CD4-positive, alpha-beta memory T cell (primary cell): ENCODE measurements around the gene EPM2A. TPM values are rescaled to one million over a fixed set of nuclear protein-coding genes. Genes with fewer than 3 reads are reported as not detected.

Source experiments
- CTCF ChIA-PET: fragments of 350-600 bp; sonication (Branson Sonifier 250); formaldehyde crosslinking; loops from one replicate; lab custom pipeline; 2021; ENCODE audit warnings: inconsistent platforms; ENCODE audit not compliant: partially characterized antibody; lab: Charles Lee
- POLR2A ChIA-PET: fragments of 350-600 bp; sonication (Branson Sonifier 250); formaldehyde crosslinking; loops from one replicate; lab custom pipeline; 2021; ENCODE audit not compliant: partially characterized antibody; lab: Charles Lee
- DNase-seq, 5 donors: peaks; one replicate each; pipeline versions ENCODE4 v3.0.0 to v3.0.0-alpha.2; 2020 to 2022; ENCODE audit warnings: mixed read lengths in 1 of 5
- H3K27ac ChIP-seq: one replicate; pipeline ENCODE4 v1.7.0; 2013; ENCODE audit warnings: low read depth, low read length
- H3K27me3 ChIP-seq: 2 replicates; pipeline ENCODE4 v1.7.0; 2013; ENCODE audit warnings: mild to moderate bottlenecking, low read length, moderate library complexity; ENCODE audit not compliant: insufficient read depth
- H3K36me3 ChIP-seq: 2 replicates; pipeline ENCODE4 v1.7.0; 2013; ENCODE audit warnings: mild to moderate bottlenecking, low read length, moderate library complexity; ENCODE audit not compliant: insufficient read depth
- H3K4me1 ChIP-seq: 2 replicates; pipeline ENCODE4 v1.7.0; 2013; ENCODE audit warnings: mild to moderate bottlenecking, low read length, moderate library complexity; ENCODE audit not compliant: insufficient read depth
- H3K4me3 ChIP-seq, 2 donors: one replicate each; pipeline ENCODE4 v1.7.0; 2013; ENCODE audit warnings: low read length in 2 of 2, mild to moderate bottlenecking in 1 of 2
- H3K9me3 ChIP-seq, 2 donors: one replicate each; pipeline ENCODE4 v1.7.0; 2013; ENCODE audit warnings: low read length in 2 of 2, control low read depth in 1 of 2; ENCODE audit not compliant: control insufficient read depth in 1 of 2
- H3K27ac Mint-ChIP-seq, 7 donors: one replicate each; pipeline ENCODE4 v1.8.0; 2020 to 2021; ENCODE audit warnings: mixed read lengths in 7 of 7, mild to moderate bottlenecking in 6 of 7, inconsistent platforms in 3 of 7, moderate library complexity in 3 of 7
- H3K27me3 Mint-ChIP-seq, 2 donors: one replicate each; pipeline ENCODE4 v1.8.0; 2020 to 2021; ENCODE audit warnings: mixed read lengths in 2 of 2
- H3K36me3 Mint-ChIP-seq, 2 donors: one replicate each; pipeline ENCODE4 v1.8.0; 2020 to 2021; ENCODE audit warnings: mixed read lengths in 2 of 2, inconsistent platforms in 1 of 2, mild to moderate bottlenecking in 1 of 2
- H3K4me1 Mint-ChIP-seq, 4 donors: one replicate each; pipeline ENCODE4 v1.8.0; 2020 to 2021; ENCODE audit warnings: mixed read lengths in 4 of 4, mild to moderate bottlenecking in 1 of 4
- H3K4me3 Mint-ChIP-seq, 8 donors: one replicate each; pipeline ENCODE4 v1.8.0; 2020 to 2021; ENCODE audit warnings: mixed read lengths in 8 of 8, mild to moderate bottlenecking in 7 of 8, moderate library complexity in 6 of 8, inconsistent platforms in 3 of 8
- H3K9me3 Mint-ChIP-seq, 8 donors: one replicate each; pipeline ENCODE4 v1.8.0; 2020 to 2021; ENCODE audit warnings: mixed read lengths in 8 of 8, mild to moderate bottlenecking in 5 of 8, inconsistent platforms in 3 of 8, moderate library complexity in 1 of 8
- intact Hi-C: fragments of 100-400 bp; cut with micrococcal nuclease; formaldehyde crosslinking; loops from one replicate; pipeline ENCODE4 v1.15.1; 2023
- polyA plus RNA-seq, 2 donors: library from polyadenylated mRNA; unstranded; fragments of 300-500 nt; fragmentation: Illumina TruSeq; gene quantifications; one replicate each; pipeline ENCODE4 v1.2.3, GENCODE V29; 2021
- total RNA-seq, 2 experiments: library from RNA; stranded (reverse); gene quantifications; one replicate each; pipeline ENCODE4 v1.2.3, GENCODE V29; 2021

The EPM2A gene
- 10 to 100 TPM; 14.7 to 15.1 TPM for total RNA-seq
- polyA plus RNA-seq, result 1 to 10 TPM; 2.6 to 3.8 TPM

- intact Hi-C loops, result loop anchor here (1.0 to 10.0 kb wide), 5 partner anchors 79 to 1467 kb away; partner anchors contain the start of genes FBXO30 and SHPRH
- Histone ChIP-seq H3K4me3 (peak within 1 kb of the TSS; percentile 73 to 76), H3K27me3 (no peaks in the 10 kb centered on the region), H3K9me3 (no peaks in the 10 kb centered on the region), H3K36me3 (no peaks in the 10 kb centered on the region), H3K4me1 (peaks cover 16% of the 10 kb centered on the region), H3K27ac (peak within 1 kb of the TSS; percentile 79)
- Mint-ChIP-seq H3K4me3 (peak within 1 kb of the TSS; percentile 95 to 98 (median 97)), H3K9me3 (peaks cover 0 to 4% (median 0%) of the 10 kb centered on the region in 8 donors), H3K4me1 (peaks cover 0 to 11% (median 4%) of the 10 kb centered on the region in 4 donors), H3K36me3 (peaks cover 0 to 10% of the 10 kb centered on the region in 2 donors), H3K27me3 (no peaks in the 10 kb centered on the region), H3K27ac (peak within 1 kb of the TSS; percentile 94 to 98 (median 98))
- ChIA-PET CTCF (interaction anchor here (0.7 to 1.9 kb wide), 5 partner anchors 32 to 227 kb away, joined by 3 to 7 read pairs (median 3); no protein-coding TSS in a partner anchor), POLR2A (interaction anchor here (0.9 to 2.9 kb wide), 8 partner anchors 76 to 229 kb away, joined by 3 to 49 read pairs (median 6); partner anchors contain the start of genes FBXO30 and SHPRH)
- DNase-seq, result peak; percentile 36 to 76 (median 61)
Measured at GRCh38 chr6:145735356-145736165, at the start of gene EPM2A. Gene EPM2A, minus strand, starts transcription at chr6:145735520. Its CDS starts 22 bp downstream, at chr6:145735498.

GRCh38 chr6:145784683-145785082 is 49.4 kb upstream of the EPM2A start:
- Mint-ChIP-seq H3K4me3 (no peak overlapping the region), H3K27ac (peak overlapping the region in 1 of 7 donors; percentile 29), H3K27me3 (no peaks in the 10 kb centered on the region), H3K4me1 (no peaks in the 10 kb centered on the region), H3K9me3 (peaks cover 6 to 19% (median 9%) of the 10 kb centered on the region in 8 donors), H3K36me3 (peaks cover 0 to 29% of the 10 kb centered on the region in 2 donors)
- Histone ChIP-seq H3K9me3 (no peaks in the 10 kb centered on the region), H3K4me1 (no peaks in the 10 kb centered on the region), H3K27ac (no peak overlapping the region), H3K36me3 (no peaks in the 10 kb centered on the region), H3K27me3 (no peaks in the 10 kb centered on the region), H3K4me3 (no peak overlapping the region)
- ChIA-PET CTCF (no interaction called here), POLR2A (no interaction called here)
- intact Hi-C loops, result no loop called here
- DNase-seq, result no peak

DNA sequence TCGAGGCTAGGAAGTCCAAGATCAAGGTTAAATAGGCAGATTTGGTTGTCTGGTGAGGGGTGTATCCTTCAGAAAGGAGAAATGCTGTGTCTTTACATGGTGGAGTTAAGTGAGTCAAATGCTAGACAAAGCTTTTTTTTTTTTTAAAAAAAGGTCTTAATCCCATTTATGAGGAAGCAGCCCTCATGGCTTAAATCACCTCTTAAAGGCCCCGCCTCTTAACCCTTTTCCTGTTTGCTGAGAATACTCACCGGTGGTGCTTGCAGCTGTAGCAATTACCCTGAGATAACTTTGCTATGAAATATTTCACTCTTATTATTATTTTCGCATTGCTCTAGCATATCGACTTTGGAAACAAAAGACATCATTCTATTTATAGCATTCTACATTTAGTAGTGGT is 48.5 kb upstream of the EPM2A start:
- no peaks in the 10 kb centered on the region for H3K4me1 Mint-ChIP-seq
- H3K4me1 ChIP-seq, result no peaks in the 10 kb centered on the region
- H3K27me3 ChIP-seq, result no peaks in the 10 kb centered on the region
- H3K36me3 ChIP-seq, result no peaks in the 10 kb centered on the region
- CTCF ChIA-PET, result no interaction called here
- no peak overlapping the region for H3K27ac Mint-ChIP-seq
- no peaks in the 10 kb centered on the region for H3K27me3 Mint-ChIP-seq
- H3K4me3 ChIP-seq, result no peak overlapping the region
- POLR2A ChIA-PET, result no interaction called here
- DNase-seq, result no peak
- H3K27ac ChIP-seq, result no peak overlapping the region
- no peaks in the 10 kb centered on the region for H3K9me3 ChIP-seq
- peaks cover 6 to 18% (median 8%) of the 10 kb centered on the region in 8 donors for H3K9me3 Mint-ChIP-seq
- intact Hi-C loops, result no loop called here
- H3K36me3 Mint-ChIP-seq, result peaks cover 0 to 24% of the 10 kb centered on the region in 2 donors
- no peak overlapping the region for H3K4me3 Mint-ChIP-seq

GRCh38 chr6:145772846-145773245 is 37.5 kb upstream of the EPM2A start:
- POLR2A ChIA-PET, result no interaction called here
- no peak overlapping the region for H3K4me3 ChIP-seq
- no peak overlapping the region for H3K27ac Mint-ChIP-seq
- H3K36me3 Mint-ChIP-seq, result no peaks in the 10 kb centered on the region
- H3K4me1 Mint-ChIP-seq, result no peaks in the 10 kb centered on the region
- no peaks in the 10 kb centered on the region for H3K4me1 ChIP-seq
- H3K27me3 ChIP-seq, result no peaks in the 10 kb centered on the region
- H3K9me3 Mint-ChIP-seq, result peaks cover 0 to 13% (median 5%) of the 10 kb centered on the region in 8 donors
- H3K27ac ChIP-seq, result no peak overlapping the region
- H3K36me3 ChIP-seq, result no peaks in the 10 kb centered on the region
- H3K27me3 Mint-ChIP-seq, result no peaks in the 10 kb centered on the region
- CTCF ChIA-PET, result no interaction called here
- intact Hi-C loops, result no loop called here
- DNase-seq, result no peak
- no peaks in the 10 kb centered on the region for H3K9me3 ChIP-seq
- no peak overlapping the region for H3K4me3 Mint-ChIP-seq

DNA sequence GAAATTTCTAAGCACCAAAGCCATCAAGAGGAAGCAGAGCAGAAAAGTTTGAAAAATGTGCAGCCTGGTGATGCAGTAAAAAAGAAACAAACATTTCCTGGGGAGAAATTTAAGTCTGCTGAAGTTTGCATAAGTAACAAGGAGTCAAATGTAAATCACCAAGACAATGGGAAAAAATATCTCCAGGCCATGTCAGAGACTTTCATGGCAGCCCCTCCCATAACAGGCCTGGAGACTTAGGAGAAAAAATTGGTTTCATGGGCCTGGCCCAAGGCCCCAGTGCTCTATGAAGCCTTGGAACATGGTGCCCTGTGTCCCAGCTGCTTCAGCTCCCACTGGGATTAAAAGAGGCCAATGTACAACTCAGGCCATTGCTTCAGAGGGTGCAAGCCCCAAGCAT is 30.1 kb upstream of the EPM2A start:
- Histone ChIP-seq H3K9me3 (no peaks in the 10 kb centered on the region), H3K27ac (no peak overlapping the region), H3K4me1 (no peaks in the 10 kb centered on the region), H3K36me3 (no peaks in the 10 kb centered on the region), H3K27me3 (no peaks in the 10 kb centered on the region), H3K4me3 (no peak overlapping the region)
- peaks cover 0 to 5% (median under 1%) of the 10 kb centered on the region in 8 donors for H3K9me3 Mint-ChIP-seq
- H3K36me3 Mint-ChIP-seq, result no peaks in the 10 kb centered on the region
- no peak overlapping the region for H3K4me3 Mint-ChIP-seq
- no peaks in the 10 kb centered on the region for H3K4me1 Mint-ChIP-seq
- no peak overlapping the region for H3K27ac Mint-ChIP-seq
- H3K27me3 Mint-ChIP-seq, result no peaks in the 10 kb centered on the region
- no peak for DNase-seq
- ChIA-PET CTCF (no interaction called here), POLR2A (no interaction called here)
- intact Hi-C loops, result no loop called here

DNA sequence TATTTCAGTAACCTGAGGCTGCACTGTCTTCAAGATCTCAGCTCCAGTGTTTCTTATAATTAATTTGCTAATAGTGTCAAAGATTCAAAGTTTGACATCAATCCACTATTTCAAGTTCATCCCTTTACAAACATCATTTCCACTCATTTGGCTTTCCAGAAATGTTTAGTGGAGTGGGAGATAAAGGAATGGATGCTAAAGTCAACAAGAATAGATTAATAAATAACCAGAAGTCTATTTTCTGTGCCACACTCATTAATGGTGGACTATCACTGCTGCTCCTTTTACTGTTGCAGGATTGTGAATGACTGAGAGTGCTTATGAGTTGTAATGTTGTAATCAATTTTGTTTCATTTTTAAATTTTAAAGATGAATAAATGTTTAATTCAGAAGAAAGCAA is 28.4 kb upstream of the EPM2A start:
- H3K36me3 Mint-ChIP-seq, result no peaks in the 10 kb centered on the region
- ChIA-PET POLR2A (no interaction called here), CTCF (no interaction called here)
- Histone ChIP-seq H3K9me3 (no peaks in the 10 kb centered on the region), H3K27ac (no peak overlapping the region), H3K4me1 (no peaks in the 10 kb centered on the region), H3K36me3 (no peaks in the 10 kb centered on the region), H3K4me3 (no peak overlapping the region), H3K27me3 (no peaks in the 10 kb centered on the region)
- H3K4me1 Mint-ChIP-seq, result no peaks in the 10 kb centered on the region
- no peak overlapping the region for H3K4me3 Mint-ChIP-seq
- H3K27ac Mint-ChIP-seq, result no peak overlapping the region
- intact Hi-C loops, result no loop called here
- DNase-seq, result no peak
- peaks cover 0 to 1% (median 0%) of the 10 kb centered on the region in 8 donors for H3K9me3 Mint-ChIP-seq
- no peaks in the 10 kb centered on the region for H3K27me3 Mint-ChIP-seq

GRCh38 chr6:145761584-145761983 is 26.3 kb upstream of the EPM2A start:
- no peaks in the 10 kb centered on the region for H3K27me3 ChIP-seq
- ChIA-PET CTCF (no interaction called here), POLR2A (no interaction called here)
- H3K9me3 Mint-ChIP-seq, result peaks cover 0 to 1% (median 0%) of the 10 kb centered on the region in 8 donors
- H3K4me1 ChIP-seq, result no peaks in the 10 kb centered on the region
- DNase-seq, result no peak
- intact Hi-C loops, result loop anchor here (2.0 kb wide), 1 partner anchor 127 kb away; no protein-coding TSS in a partner anchor
- no peaks in the 10 kb centered on the region for H3K27me3 Mint-ChIP-seq
- no peaks in the 10 kb centered on the region for H3K9me3 ChIP-seq
- H3K27ac Mint-ChIP-seq, result no peak overlapping the region
- H3K27ac ChIP-seq, result no peak overlapping the region
- H3K4me1 Mint-ChIP-seq, result no peaks in the 10 kb centered on the region
- no peaks in the 10 kb centered on the region for H3K36me3 Mint-ChIP-seq
- no peak overlapping the region for H3K4me3 ChIP-seq
- H3K4me3 Mint-ChIP-seq, result no peak overlapping the region
- no peaks in the 10 kb centered on the region for H3K36me3 ChIP-seq
